Measurements from ENCODE around the gene NCKAP5L. TPM values are rescaled to one million over a fixed set of nuclear protein-coding genes. Genes with fewer than 3 reads are reported as not detected.
"Not testable (repeated sequence)": the region's sequence is repeated elsewhere in the genome, so short reads cannot be mapped to it uniquely, and the experiment has no call there.

Gene NCKAP5L, protein sequence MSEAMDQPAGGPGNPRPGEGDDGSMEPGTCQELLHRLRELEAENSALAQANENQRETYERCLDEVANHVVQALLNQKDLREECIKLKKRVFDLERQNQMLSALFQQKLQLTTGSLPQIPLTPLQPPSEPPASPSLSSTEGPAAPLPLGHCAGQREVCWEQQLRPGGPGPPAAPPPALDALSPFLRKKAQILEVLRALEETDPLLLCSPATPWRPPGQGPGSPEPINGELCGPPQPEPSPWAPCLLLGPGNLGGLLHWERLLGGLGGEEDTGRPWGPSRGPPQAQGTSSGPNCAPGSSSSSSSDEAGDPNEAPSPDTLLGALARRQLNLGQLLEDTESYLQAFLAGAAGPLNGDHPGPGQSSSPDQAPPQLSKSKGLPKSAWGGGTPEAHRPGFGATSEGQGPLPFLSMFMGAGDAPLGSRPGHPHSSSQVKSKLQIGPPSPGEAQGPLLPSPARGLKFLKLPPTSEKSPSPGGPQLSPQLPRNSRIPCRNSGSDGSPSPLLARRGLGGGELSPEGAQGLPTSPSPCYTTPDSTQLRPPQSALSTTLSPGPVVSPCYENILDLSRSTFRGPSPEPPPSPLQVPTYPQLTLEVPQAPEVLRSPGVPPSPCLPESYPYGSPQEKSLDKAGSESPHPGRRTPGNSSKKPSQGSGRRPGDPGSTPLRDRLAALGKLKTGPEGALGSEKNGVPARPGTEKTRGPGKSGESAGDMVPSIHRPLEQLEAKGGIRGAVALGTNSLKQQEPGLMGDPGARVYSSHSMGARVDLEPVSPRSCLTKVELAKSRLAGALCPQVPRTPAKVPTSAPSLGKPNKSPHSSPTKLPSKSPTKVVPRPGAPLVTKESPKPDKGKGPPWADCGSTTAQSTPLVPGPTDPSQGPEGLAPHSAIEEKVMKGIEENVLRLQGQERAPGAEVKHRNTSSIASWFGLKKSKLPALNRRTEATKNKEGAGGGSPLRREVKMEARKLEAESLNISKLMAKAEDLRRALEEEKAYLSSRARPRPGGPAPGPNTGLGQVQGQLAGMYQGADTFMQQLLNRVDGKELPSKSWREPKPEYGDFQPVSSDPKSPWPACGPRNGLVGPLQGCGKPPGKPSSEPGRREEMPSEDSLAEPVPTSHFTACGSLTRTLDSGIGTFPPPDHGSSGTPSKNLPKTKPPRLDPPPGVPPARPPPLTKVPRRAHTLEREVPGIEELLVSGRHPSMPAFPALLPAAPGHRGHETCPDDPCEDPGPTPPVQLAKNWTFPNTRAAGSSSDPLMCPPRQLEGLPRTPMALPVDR (N-terminal part only)
- polyA plus RNA-seq (ENCODE audit: low read depth in 6 of 6): 1 to 10 TPM in 3 of 6 donors, under 1 TPM in 2, not detected in 1; 0.70 to 4.0 (median 1.2) TPM

DNA sequence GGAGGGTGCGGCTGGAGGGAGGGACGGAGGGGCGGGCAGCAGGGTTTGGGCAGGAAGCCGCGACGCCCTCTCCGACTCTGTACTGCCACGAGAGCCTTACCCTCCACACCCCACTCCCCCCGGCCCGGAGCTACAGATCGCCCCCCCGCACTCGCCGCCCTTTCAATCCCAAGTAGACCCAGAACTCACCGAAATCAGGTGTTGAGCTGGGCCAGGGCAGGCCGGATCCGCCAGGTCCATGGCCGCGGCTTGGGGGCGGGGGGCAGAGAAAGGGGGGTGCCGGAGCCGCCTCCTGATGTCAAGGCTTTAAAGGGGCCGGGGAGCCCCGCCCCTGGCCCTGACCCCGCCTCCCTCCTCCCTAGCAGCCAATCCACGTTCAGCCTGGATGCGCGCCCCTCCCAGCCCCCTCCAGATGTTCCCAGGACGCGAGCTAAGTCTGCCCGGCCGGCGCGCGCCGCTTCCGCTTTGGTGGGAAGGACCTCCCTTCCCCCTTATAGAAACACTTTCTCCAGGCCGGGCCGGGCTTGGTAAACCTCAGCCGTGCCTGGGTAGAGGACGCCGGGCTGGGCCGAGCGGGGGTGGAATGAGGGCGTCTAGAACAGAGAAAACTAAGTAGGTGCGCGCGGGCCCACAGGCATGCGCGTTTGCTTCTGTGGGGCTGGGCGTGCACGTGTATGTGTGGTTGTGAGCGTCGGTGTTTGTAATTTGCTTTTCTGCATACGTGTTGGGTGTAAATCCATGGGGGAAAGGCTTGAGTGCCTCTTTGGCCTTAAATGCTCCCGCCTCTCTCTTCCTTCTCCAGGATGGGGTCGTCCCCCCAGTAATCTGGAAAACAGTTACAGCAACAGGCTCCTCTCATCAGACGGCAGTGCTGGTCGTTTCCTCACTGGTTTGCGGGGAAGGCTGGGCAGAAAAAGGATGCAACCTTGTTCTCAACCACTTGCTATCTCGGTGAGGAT lies at the start of gene NCKAP5L:
Gene NCKAP5L (minus strand): TSS at position 281 of the 959 bp plus-strand sequence. CDS start 24,369 bp downstream, outside the sequence.
- Mint-ChIP-seq H3K4me1 (peaks cover 30 to 47% (median 40%) of the 10 kb centered on the region in 3 donors), H3K4me3 (peak within 1 kb of the TSS; percentile 88 to 100 (median 98)), H3K27me3 (peaks cover 0 to 5% (median 0%) of the 10 kb centered on the region in 3 donors), H3K27ac (peak within 1 kb of the TSS; percentile 57 to 99 (median 98)), H3K36me3 (no peaks in the 10 kb centered on the region), H3K9me3 (no peaks in the 10 kb centered on the region)
- DNase-seq: peak; percentile 91
- ATAC-seq (ENCODE audit: low read depth in 2 of 2): peak; percentile 92

DNA sequence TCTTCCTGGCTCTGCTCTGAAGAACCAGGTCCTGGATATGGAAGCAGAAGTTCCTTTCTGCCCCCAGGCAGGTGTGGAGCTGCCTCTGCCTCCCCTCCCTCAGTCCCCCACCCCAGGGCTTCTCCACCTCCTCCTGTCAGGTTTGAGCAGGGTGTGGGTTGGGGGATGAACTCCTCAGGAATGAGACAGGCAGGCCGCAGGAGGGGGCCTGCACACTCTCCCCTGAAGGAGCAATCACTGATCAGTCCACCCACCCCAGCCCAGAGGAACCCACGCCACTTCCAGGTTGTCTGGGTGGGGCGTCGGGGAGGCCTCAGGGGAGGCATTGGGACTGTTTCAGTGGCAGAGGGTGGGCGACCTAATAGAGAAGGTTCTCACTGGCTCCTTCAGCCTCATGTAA lies 48.9 kb upstream of the NCKAP5L start:
- peaks cover 0 to 8% (median 0%) of the 10 kb centered on the region in 3 donors for H3K27me3 Mint-ChIP-seq
- no peak overlapping the region for H3K27ac Mint-ChIP-seq
- DNase-seq (no peak), ATAC-seq (ENCODE audit: low read depth in 2 of 2) (no peak)
- H3K36me3 Mint-ChIP-seq: no peaks in the 10 kb centered on the region
- H3K4me3 Mint-ChIP-seq: no peak overlapping the region
- peaks cover 0 to 11% (median 0%) of the 10 kb centered on the region in 3 donors for H3K4me1 Mint-ChIP-seq
- H3K9me3 Mint-ChIP-seq: peaks cover 0 to 26% (median 0%) of the 10 kb centered on the region in 7 donors

DNA sequence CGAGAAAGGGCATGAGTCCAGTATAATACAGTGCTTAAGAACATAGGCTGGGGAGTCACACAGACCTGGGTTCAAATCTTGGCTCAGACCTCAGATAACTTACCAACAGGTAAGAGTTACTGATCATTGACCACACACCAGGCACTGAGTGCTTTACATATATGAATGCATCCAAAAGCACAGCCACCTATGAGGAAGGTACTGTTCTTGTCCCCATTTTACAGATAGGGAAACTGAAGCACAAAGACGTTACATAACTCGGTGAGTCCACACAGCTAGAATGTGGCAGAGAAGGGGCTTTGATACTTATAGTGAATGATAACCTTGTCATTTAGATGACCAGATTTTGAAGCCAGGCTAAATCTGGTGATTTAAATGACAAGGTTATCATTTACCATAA lies 47.9 kb upstream of the NCKAP5L start:
- no peak overlapping the region for H3K27ac Mint-ChIP-seq
- peaks cover 0 to 11% (median 0%) of the 10 kb centered on the region in 3 donors for H3K4me1 Mint-ChIP-seq
- ATAC-seq (ENCODE audit: low read depth in 2 of 2): no peak
- H3K36me3 Mint-ChIP-seq: no peaks in the 10 kb centered on the region
- no peak for DNase-seq
- H3K9me3 Mint-ChIP-seq: peaks cover 0 to 26% (median 0%) of the 10 kb centered on the region in 7 donors
- H3K4me3 Mint-ChIP-seq: no peak overlapping the region
- peaks cover 0 to 8% (median 0%) of the 10 kb centered on the region in 3 donors for H3K27me3 Mint-ChIP-seq

DNA sequence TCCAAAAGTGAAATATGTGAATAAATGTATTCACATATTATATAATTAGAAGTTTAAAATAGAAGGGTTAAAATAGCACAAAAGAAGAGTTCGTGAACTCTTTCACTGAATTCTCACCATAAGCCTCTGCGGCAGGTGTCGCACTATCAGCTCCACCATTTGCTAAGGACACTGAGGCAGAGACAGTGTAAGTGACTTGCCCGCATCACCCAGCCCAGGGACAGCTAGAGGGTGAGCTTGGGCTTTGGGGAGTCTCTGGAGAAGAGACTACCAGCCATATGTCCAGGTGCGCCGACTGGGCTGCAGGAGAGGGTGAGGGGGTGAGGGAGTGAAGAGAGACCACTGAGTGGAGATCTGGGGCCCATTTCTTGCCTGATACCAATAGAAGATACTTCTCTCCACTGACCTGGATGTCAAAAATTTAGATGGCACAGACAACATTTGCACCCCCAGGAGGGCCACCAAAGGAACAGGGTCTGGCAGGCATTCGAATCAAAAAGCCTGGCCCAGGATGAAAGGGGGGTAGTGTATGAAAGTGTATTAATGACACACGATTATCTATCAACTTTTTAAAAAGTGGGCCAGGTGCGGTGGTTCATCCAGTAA lies 47.0 kb upstream of the NCKAP5L start:
- H3K9me3 Mint-ChIP-seq: peaks cover 0 to 26% (median 0%) of the 10 kb centered on the region in 7 donors
- H3K4me3 Mint-ChIP-seq: no peak overlapping the region
- H3K36me3 Mint-ChIP-seq: no peaks in the 10 kb centered on the region
- ATAC-seq (ENCODE audit: low read depth in 2 of 2) (no peak), DNase-seq (no peak)
- peaks cover 0 to 5% (median 0%) of the 10 kb centered on the region in 3 donors for H3K4me1 Mint-ChIP-seq
- no peak overlapping the region for H3K27ac Mint-ChIP-seq
- peaks cover 0 to 8% (median 0%) of the 10 kb centered on the region in 3 donors for H3K27me3 Mint-ChIP-seq

DNA sequence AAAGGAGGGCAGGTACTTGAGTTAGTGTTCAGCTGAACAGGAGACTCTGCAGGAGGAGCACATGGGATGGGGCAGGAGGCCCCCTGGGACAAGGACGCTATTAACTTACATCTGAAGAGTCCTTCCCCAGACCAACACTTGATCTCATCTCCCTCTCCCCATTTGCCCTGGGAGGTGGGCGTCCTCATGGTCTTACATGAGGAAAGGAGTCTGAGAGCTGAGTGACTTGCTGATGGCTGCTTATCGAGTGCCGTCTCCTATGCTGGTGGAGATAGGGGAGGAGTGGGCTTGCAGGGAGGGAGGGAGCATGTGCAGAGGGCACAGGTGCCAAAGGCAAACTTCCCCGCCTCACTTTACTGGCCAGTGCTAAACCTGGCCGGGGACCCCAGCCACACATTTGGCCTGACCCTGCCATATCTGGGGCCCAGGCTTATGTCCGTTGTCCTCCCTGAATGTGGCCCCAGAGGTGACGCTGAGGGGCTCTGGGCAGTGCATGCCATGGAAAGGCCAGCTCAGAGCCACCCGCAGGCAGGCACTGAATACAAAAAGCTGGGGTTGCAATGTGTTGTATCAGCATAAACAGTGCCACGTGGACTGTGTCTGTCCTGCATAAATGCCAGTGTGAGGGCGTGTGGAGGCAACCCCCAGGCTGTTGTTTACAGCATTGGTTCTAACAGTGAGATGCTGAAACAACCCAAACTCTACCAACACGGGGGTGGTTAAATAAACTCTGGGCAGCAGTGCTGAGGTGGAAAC lies 46.1 kb upstream of the NCKAP5L start:
- Mint-ChIP-seq H3K9me3 (peaks cover 0 to 17% (median 0%) of the 10 kb centered on the region in 7 donors), H3K4me3 (no peak overlapping the region), H3K4me1 (no peaks in the 10 kb centered on the region), H3K27ac (no peak overlapping the region), H3K27me3 (peaks cover 0 to 8% (median under 1%) of the 10 kb centered on the region in 3 donors), H3K36me3 (no peaks in the 10 kb centered on the region)
- DNase-seq (no peak), ATAC-seq (ENCODE audit: low read depth in 2 of 2) (no peak)

DNA sequence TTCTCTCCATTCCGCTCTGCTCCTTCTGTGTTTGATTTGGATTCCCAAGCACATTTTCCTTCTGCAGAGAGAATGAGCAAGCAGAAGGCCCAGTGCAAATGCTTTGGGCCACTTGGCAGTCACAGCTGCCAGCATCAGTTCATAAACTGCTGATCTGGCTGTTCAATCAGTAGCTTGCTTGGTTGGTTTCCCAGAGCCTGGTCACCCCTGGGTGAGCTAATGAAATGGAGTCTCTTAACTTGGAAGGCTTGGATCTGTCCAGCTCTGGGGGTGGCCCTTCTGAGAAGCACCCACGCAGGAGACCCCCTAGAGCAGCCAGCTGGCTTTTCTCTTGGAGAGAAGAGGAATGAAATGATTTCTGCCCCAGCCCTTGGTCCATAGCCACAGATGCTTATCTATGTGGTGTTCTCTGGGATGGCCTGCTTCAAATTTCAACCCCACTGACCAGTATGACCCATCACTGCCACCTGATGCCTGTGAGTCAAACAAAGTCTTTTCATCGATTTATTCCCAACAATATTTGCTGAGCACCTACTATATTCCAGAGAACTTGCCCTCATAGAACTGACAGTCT lies 45.2 kb upstream of the NCKAP5L start:
- Mint-ChIP-seq H3K9me3 (peaks cover 0 to 9% (median 0%) of the 10 kb centered on the region in 7 donors), H3K27me3 (peaks cover 0 to 8% (median 6%) of the 10 kb centered on the region in 3 donors), H3K27ac (no peak overlapping the region), H3K36me3 (no peaks in the 10 kb centered on the region), H3K4me3 (no peak overlapping the region), H3K4me1 (no peaks in the 10 kb centered on the region)
- DNase-seq (no peak), ATAC-seq (ENCODE audit: low read depth in 2 of 2) (no peak)

DNA sequence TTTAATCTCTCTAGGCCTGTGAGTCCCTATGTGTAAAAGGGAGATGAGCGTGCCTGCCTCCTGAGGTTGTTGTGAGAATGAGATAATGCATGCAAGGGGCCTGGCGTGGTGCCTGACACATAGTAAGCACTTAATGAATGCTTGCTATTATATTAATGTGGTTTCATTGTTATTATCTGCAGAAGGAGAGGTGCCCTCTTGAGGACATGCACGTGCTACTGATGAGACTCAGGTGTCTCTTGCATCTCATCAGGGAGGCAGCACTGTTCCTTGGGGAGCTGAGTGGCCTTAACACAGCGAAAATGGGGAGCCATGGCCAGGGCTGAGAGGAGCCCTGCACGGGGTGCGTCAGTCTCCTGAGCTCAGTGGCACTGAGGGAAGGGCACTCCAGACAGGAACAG lies 44.6 kb upstream of the NCKAP5L start:
- DNase-seq: no peak
- ATAC-seq (ENCODE audit: low read depth in 2 of 2): no peak
- Mint-ChIP-seq H3K27ac (no peak overlapping the region), H3K4me3 (peak overlapping the region in 1 of 8 donors; percentile 8), H3K9me3 (peaks cover 0 to 2% (median 0%) of the 10 kb centered on the region in 7 donors), H3K4me1 (peaks cover 0 to 2% (median 0%) of the 10 kb centered on the region in 3 donors), H3K36me3 (no peaks in the 10 kb centered on the region), H3K27me3 (peaks cover 0 to 11% (median 9%) of the 10 kb centered on the region in 3 donors)

DNA sequence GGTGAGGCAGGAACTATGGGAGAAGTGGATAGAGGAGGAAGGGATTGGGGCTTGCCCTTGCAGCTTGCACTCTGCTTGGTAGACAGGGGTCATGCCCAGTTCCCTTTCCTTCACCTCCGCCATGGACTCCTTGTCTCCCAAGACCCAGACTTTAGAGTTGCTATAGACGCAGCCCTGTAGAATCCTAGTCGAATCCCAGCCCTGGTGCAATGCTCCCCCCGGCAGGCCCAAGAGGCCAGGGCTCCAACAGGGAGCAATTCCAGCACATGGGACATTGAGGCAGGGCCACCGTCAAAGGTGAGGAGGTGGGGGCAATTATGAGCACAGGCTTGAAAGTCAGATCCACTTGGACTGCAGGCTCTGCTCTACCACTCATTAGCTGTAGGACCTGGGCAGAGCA lies 44.2 kb upstream of the NCKAP5L start:
- H3K4me3 Mint-ChIP-seq: no peak overlapping the region
- H3K27me3 Mint-ChIP-seq: peaks cover 0 to 15% (median 11%) of the 10 kb centered on the region in 3 donors
- H3K9me3 Mint-ChIP-seq: no peaks in the 10 kb centered on the region
- ATAC-seq (ENCODE audit: low read depth in 2 of 2) (no peak), DNase-seq (no peak)
- H3K4me1 Mint-ChIP-seq: peaks cover 0 to 5% (median 0%) of the 10 kb centered on the region in 3 donors
- H3K36me3 Mint-ChIP-seq: no peaks in the 10 kb centered on the region
- H3K27ac Mint-ChIP-seq: no peak overlapping the region

DNA sequence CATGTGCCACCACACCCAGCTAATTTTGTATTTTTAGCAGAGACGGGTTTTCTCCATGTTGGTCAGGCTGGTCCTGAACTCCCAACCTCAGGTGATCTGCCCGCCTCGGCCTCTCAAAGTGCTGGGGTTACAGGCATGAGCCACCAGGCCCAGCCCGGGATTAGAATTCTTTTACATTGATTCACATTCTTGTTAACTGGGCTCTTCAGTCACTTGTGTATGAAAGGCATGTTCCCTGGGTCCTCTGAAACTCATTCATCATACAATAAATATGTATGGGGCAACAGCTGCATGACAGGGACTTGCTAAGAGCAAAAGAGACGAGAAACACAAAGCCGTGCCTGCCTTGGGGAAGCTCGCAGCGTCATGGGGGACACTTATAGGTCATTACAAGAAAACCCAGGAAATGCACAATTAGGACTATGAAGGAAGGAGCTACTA lies 43.6 kb upstream of the NCKAP5L start:
- not testable (repeated sequence) for DNase-seq, H3K9me3 Mint-ChIP-seq
- peaks cover 0 to 16% (median 13%) of the 10 kb centered on the region in 3 donors for H3K27me3 Mint-ChIP-seq

DNA sequence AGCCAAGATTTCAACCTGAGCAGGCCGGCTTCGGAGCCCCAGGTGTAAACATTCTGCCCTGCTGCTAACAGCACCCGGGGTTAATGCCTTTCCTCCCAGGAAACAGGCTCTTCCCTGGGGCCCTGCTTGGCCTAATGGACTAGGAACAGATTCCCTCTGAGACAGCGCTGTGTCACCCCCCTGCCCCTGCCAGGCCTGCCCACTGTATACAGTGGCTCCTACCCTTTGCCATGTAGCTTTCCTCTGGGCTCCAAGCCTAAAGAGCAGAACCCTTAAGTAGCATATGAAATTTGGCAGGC lies 43.0 kb upstream of the NCKAP5L start:
- H3K4me3 Mint-ChIP-seq: no peak overlapping the region
- no peaks in the 10 kb centered on the region for H3K36me3 Mint-ChIP-seq
- peaks cover 0 to 17% (median 16%) of the 10 kb centered on the region in 3 donors for H3K27me3 Mint-ChIP-seq
- ATAC-seq (ENCODE audit: low read depth in 2 of 2) (no peak), DNase-seq (no peak)
- H3K4me1 Mint-ChIP-seq: peaks cover 0 to 5% (median 3%) of the 10 kb centered on the region in 3 donors
- no peaks in the 10 kb centered on the region for H3K9me3 Mint-ChIP-seq
- no peak overlapping the region for H3K27ac Mint-ChIP-seq

More for the DNA sequence above, 43.6 kb upstream of the NCKAP5L start:
- H3K27ac Mint-ChIP-seq; H3K4me3 Mint-ChIP-seq; H3K36me3 Mint-ChIP-seq; H3K4me1 Mint-ChIP-seq; ATAC-seq (ENCODE audit: low read depth in 2 of 2): not testable (repeated sequence)
